WTC11 (cell line): ENCODE results near the gene ZNF17. TPM values are rescaled to one million over a fixed set of nuclear protein-coding genes. Genes with fewer than 3 reads are reported as not detected.

Source experiments
- ATAC-seq: fragments of 200-7000 bp; cut with Tn5 transposase; 2 replicates; pipeline ENCODE4 v1.10.0; 2021; ENCODE audit warnings: mild to moderate bottlenecking, moderate library complexity
- CTCF ChIA-PET: fragments of 300-600 bp; sonication (Branson Sonifier 250); formaldehyde crosslinking; loops from one replicate; lab custom pipeline; 2021; ENCODE audit warnings: antibody characterized with exemption; lab: Charles Lee
- POLR2A ChIA-PET: fragments of 350-600 bp; sonication (Branson Sonifier 250); formaldehyde crosslinking; loops from one replicate; lab custom pipeline; 2021; ENCODE audit warnings: antibody characterized with exemption; lab: Charles Lee
- DNase-seq: peaks from one replicate; pipeline ENCODE4 v3.0.0; 2021; ENCODE audit warnings: low spot score
- H3K27ac Mint-ChIP-seq: 2 replicates; pipeline ENCODE4 v1.8.0; 2021; ENCODE audit warnings: mixed read lengths
- H3K27me3 Mint-ChIP-seq: 2 replicates; pipeline ENCODE4 v1.8.0; 2021; ENCODE audit warnings: low read depth, mild to moderate bottlenecking, moderate library complexity, mixed read lengths
- H3K36me3 Mint-ChIP-seq: 2 replicates; pipeline ENCODE4 v1.8.0; 2021; ENCODE audit warnings: mixed read lengths
- H3K4me1 Mint-ChIP-seq: 2 replicates; pipeline ENCODE4 v1.8.0; 2022; ENCODE audit warnings: mixed read lengths
- H3K4me3 Mint-ChIP-seq: 2 replicates; pipeline ENCODE4 v1.8.0; 2021; ENCODE audit warnings: mild to moderate bottlenecking, moderate library complexity, mixed read lengths
- H3K9me3 Mint-ChIP-seq: 2 replicates; pipeline ENCODE4 v1.8.0; 2021; ENCODE audit warnings: mixed read lengths
- ATF1 ChIP-seq: sonication (generic); formaldehyde crosslinking; IDR thresholded peaks from 2 replicates; pipeline ENCODE4 v1.8.1; 2023; ENCODE audit warnings: mild to moderate bottlenecking, moderate library complexity, missing genetic modification reagents
- FOXK1 ChIP-seq: sonication (generic); formaldehyde crosslinking; IDR thresholded peaks from 2 replicates; pipeline ENCODE4 v1.8.0; 2022; ENCODE audit warnings: mild to moderate bottlenecking, moderate library complexity, missing genetic modification reagents
- GRHL2 ChIP-seq: fragments of 250-450 bp; sonication (Bioruptor Pico); IDR thresholded peaks from 2 replicates; pipeline ENCODE4 v1.8.0; 2022; ENCODE audit warnings: mild to moderate bottlenecking, moderate library complexity; ENCODE audit not compliant: insufficient replicate concordance, severe bottlenecking
- IRF2 ChIP-seq: sonication (generic); formaldehyde crosslinking; IDR thresholded peaks from 2 replicates; pipeline ENCODE4 v1.8.0; 2022; ENCODE audit warnings: low read depth, missing genetic modification reagents, borderline replicate concordance
- JAZF1 ChIP-seq: fragments of 250-450 bp; sonication (Bioruptor Pico); IDR thresholded peaks from 2 replicates; pipeline ENCODE4 v1.9.0; 2021; ENCODE audit warnings: moderate library complexity, mild to moderate bottlenecking, inconsistent platforms
- JUN ChIP-seq: sonication (generic); formaldehyde crosslinking; IDR thresholded peaks from 2 replicates; pipeline ENCODE4 v1.8.0; 2023; ENCODE audit warnings: mild to moderate bottlenecking, missing genetic modification reagents
- MXD4 ChIP-seq: fragments of 250-450 bp; sonication (Bioruptor Pico); IDR thresholded peaks from 2 replicates; pipeline ENCODE4 v1.8.0; 2021; ENCODE audit warnings: mild to moderate bottlenecking, moderate library complexity, borderline replicate concordance
- MYBL2 ChIP-seq: sonication (generic); formaldehyde crosslinking; IDR thresholded peaks from 2 replicates; pipeline ENCODE4 v1.8.1; 2023; ENCODE audit warnings: mild to moderate bottlenecking, moderate library complexity, missing genetic modification reagents
- NFE2L1 ChIP-seq: sonication (generic); formaldehyde crosslinking; IDR thresholded peaks from 2 replicates; pipeline ENCODE4 v1.8.1; 2023; ENCODE audit warnings: missing genetic modification reagents
- NFYB ChIP-seq: sonication (generic); formaldehyde crosslinking; conservative IDR thresholded peaks from 2 replicates; pipeline ENCODE4 v1.8.0; 2022; ENCODE audit warnings: low read depth, missing genetic modification reagents
- RELA ChIP-seq: sonication (generic); formaldehyde crosslinking; IDR thresholded peaks from 2 replicates; pipeline ENCODE4 v1.8.1; 2022; ENCODE audit warnings: missing genetic modification reagents, mild to moderate bottlenecking, borderline replicate concordance
- SMAD4 ChIP-seq: sonication (generic); formaldehyde crosslinking; IDR thresholded peaks from 2 replicates; pipeline ENCODE4 v1.8.0; 2022; ENCODE audit warnings: mild to moderate bottlenecking, missing genetic modification reagents
- TP53 ChIP-seq: sonication (generic); formaldehyde crosslinking; IDR thresholded peaks from 2 replicates; pipeline ENCODE4 v1.8.1; 2023; ENCODE audit warnings: mild to moderate bottlenecking, missing genetic modification reagents
- ZNF138 ChIP-seq: sonication (generic); formaldehyde crosslinking; conservative IDR thresholded peaks from 2 replicates; pipeline ENCODE4 v1.8.1; 2022; ENCODE audit warnings: mild to moderate bottlenecking, moderate library complexity, missing genetic modification reagents
- ZNF219 ChIP-seq: sonication (generic); formaldehyde crosslinking; IDR thresholded peaks from 2 replicates; pipeline ENCODE4 v1.8.0; 2023; ENCODE audit warnings: missing genetic modification reagents, mild to moderate bottlenecking, borderline replicate concordance
- ZNF232 ChIP-seq: sonication (generic); formaldehyde crosslinking; IDR thresholded peaks from 2 replicates; pipeline ENCODE4 v1.8.0; 2022; ENCODE audit warnings: mild to moderate bottlenecking, missing genetic modification reagents
- ZNF396 ChIP-seq: fragments of 250-450 bp; sonication (Bioruptor Pico); IDR thresholded peaks from 2 replicates; pipeline ENCODE4 v1.8.0; 2021; ENCODE audit warnings: mild to moderate bottlenecking, moderate library complexity, borderline replicate concordance
- ZNF423 ChIP-seq: fragments of 250-450 bp; sonication (Bioruptor Pico); IDR thresholded peaks from 2 replicates; pipeline ENCODE4 v2.1.2; 2022; ENCODE audit warnings: mild to moderate bottlenecking, moderate library complexity
- total RNA-seq: library from RNA; stranded (reverse); gene quantifications from 3 replicates; pipeline ENCODE4 v1.2.3, GENCODE V29; 2021
- TF ChIP-seq, protein P1 (sequence below): sonication (generic); formaldehyde crosslinking; IDR thresholded peaks from 2 replicates; pipeline ENCODE4 v1.8.1; 2023; ENCODE audit warnings: mild to moderate bottlenecking, missing genetic modification reagents
- TF ChIP-seq, protein P2 (sequence below): sonication (generic); formaldehyde crosslinking; IDR thresholded peaks from 2 replicates; pipeline ENCODE4 v1.8.0; 2023; ENCODE audit warnings: missing genetic modification reagents, mild to moderate bottlenecking, borderline replicate concordance
- TF ChIP-seq, protein P3 (sequence below): fragments of 250-450 bp; sonication (Bioruptor Pico); IDR thresholded peaks from 2 replicates; pipeline ENCODE4 v1.9.0; 2021; ENCODE audit warnings: mild to moderate bottlenecking
- TF ChIP-seq, protein P4 (sequence below): sonication (generic); formaldehyde crosslinking; IDR thresholded peaks from 2 replicates; pipeline ENCODE4 v1.8.1; 2023; ENCODE audit warnings: mild to moderate bottlenecking, missing genetic modification reagents

ZNF17 gene
- total RNA-seq, 1 experiment from 2014 or later, result 7.7 TPM

DNA sequence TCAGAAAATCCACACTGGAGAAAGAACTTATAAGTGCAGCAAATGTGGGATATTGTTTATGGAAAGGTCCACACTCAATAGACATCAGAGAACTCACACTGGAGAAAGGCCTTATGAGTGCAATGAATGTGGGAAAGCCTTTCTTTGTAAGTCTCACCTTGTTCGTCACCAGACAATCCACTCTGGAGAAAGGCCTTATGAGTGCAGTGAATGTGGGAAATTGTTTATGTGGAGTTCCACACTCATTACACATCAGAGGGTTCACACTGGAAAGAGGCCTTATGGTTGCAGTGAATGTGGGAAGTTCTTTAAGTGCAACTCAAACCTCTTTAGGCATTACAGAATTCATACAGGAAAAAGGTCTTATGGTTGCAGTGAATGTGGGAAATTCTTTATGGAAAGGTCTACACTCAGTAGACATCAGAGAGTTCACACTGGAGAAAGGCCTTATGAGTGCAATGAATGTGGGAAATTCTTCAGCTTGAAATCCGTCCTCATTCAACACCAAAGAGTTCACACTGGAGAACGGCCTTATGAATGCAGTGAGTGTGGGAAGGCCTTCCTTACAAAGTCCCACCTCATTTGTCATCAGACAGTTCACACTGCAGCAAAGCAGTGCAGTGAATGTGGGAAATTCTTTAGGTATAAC lies 33.3 kb upstream of the ZNF17 start:
- ATAC-seq (no peak), DNase-seq (no peak)
- CTCF ChIA-PET, result no interaction called here
- no peak overlapping the region for H3K27ac Mint-ChIP-seq
- no peak overlapping the region for H3K4me3 Mint-ChIP-seq
- TF ChIP-seq ZNF219 (CRISPR knock-in tag), result no peak
- TF ChIP-seq MYBL2 (CRISPR knock-in tag), result no peak
- no peak for TF ChIP-seq ZNF396 (CRISPR knock-in tag)
- TF ChIP-seq, protein P1, sequence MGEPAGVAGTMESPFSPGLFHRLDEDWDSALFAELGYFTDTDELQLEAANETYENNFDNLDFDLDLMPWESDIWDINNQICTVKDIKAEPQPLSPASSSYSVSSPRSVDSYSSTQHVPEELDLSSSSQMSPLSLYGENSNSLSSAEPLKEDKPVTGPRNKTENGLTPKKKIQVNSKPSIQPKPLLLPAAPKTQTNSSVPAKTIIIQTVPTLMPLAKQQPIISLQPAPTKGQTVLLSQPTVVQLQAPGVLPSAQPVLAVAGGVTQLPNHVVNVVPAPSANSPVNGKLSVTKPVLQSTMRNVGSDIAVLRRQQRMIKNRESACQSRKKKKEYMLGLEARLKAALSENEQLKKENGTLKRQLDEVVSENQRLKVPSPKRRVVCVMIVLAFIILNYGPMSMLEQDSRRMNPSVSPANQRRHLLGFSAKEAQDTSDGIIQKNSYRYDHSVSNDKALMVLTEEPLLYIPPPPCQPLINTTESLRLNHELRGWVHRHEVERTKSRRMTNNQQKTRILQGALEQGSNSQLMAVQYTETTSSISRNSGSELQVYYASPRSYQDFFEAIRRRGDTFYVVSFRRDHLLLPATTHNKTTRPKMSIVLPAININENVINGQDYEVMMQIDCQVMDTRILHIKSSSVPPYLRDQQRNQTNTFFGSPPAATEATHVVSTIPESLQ, result no peak
- no peak for TF ChIP-seq NFYB (CRISPR knock-in tag)
- TF ChIP-seq ZNF423 (CRISPR knock-in tag), result no peak
- no peak for TF ChIP-seq ZNF138 (CRISPR knock-in tag)
- TF ChIP-seq JAZF1 (CRISPR knock-in tag), result no peak
- TF ChIP-seq ZNF232, result no peak
- no peak for TF ChIP-seq RELA (CRISPR knock-in tag)
- peaks cover 3% of the 10 kb centered on the region; the same call in 1 of the 2 replicates for H3K27me3 Mint-ChIP-seq
- peaks cover 64% of the 10 kb centered on the region for H3K36me3 Mint-ChIP-seq
- H3K9me3 Mint-ChIP-seq, result peaks cover 63% of the 10 kb centered on the region
- no peaks in the 10 kb centered on the region for H3K4me1 Mint-ChIP-seq
- POLR2A ChIA-PET, result no interaction called here

DNA sequence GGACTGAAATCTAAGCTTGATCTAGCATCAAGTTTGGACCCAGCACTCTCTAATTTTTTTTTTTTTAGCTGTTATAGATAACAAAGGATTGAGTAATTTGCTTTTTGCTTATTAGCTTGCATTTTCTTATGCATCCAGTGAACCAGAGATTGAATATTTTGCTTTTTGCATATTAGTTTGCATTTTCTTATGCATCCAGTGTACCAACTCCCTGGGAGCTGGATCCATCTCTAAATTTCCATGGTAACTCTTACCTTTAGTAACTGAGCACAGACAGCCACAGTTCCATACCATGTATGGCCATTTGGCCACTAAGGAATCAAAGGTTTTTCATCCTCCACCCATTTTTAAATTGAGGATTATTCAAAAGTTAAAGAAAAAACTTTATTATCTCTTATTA lies 30.0 kb upstream of the ZNF17 start:
- POLR2A ChIA-PET, result no interaction called here
- ATAC-seq, result no peak
- Mint-ChIP-seq H3K4me3 (no peak overlapping the region), H3K4me1 (no peaks in the 10 kb centered on the region), H3K27ac (no peak overlapping the region), H3K36me3 (peaks cover 33% of the 10 kb centered on the region), H3K27me3 (peaks cover 4% of the 10 kb centered on the region; the same call in 1 of the 2 replicates), H3K9me3 (peaks cover 36% of the 10 kb centered on the region)
- CTCF ChIA-PET, result no interaction called here
- TF ChIP-seq, protein P2, sequence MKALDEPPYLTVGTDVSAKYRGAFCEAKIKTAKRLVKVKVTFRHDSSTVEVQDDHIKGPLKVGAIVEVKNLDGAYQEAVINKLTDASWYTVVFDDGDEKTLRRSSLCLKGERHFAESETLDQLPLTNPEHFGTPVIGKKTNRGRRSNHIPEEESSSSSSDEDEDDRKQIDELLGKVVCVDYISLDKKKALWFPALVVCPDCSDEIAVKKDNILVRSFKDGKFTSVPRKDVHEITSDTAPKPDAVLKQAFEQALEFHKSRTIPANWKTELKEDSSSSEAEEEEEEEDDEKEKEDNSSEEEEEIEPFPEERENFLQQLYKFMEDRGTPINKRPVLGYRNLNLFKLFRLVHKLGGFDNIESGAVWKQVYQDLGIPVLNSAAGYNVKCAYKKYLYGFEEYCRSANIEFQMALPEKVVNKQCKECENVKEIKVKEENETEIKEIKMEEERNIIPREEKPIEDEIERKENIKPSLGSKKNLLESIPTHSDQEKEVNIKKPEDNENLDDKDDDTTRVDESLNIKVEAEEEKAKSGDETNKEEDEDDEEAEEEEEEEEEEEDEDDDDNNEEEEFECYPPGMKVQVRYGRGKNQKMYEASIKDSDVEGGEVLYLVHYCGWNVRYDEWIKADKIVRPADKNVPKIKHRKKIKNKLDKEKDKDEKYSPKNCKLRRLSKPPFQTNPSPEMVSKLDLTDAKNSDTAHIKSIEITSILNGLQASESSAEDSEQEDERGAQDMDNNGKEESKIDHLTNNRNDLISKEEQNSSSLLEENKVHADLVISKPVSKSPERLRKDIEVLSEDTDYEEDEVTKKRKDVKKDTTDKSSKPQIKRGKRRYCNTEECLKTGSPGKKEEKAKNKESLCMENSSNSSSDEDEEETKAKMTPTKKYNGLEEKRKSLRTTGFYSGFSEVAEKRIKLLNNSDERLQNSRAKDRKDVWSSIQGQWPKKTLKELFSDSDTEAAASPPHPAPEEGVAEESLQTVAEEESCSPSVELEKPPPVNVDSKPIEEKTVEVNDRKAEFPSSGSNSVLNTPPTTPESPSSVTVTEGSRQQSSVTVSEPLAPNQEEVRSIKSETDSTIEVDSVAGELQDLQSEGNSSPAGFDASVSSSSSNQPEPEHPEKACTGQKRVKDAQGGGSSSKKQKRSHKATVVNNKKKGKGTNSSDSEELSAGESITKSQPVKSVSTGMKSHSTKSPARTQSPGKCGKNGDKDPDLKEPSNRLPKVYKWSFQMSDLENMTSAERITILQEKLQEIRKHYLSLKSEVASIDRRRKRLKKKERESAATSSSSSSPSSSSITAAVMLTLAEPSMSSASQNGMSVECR (CRISPR knock-in tag), result no peak
- no peak for TF ChIP-seq TP53 (CRISPR knock-in tag)
- TF ChIP-seq ATF1 (CRISPR knock-in tag), result no peak
- TF ChIP-seq FOXK1 (CRISPR knock-in tag), result no peak
- TF ChIP-seq ZNF232, result no peak
- no peak for TF ChIP-seq NFE2L1 (CRISPR knock-in tag)
- no peak for TF ChIP-seq NFYB (CRISPR knock-in tag)
- DNase-seq, result no peak

DNA sequence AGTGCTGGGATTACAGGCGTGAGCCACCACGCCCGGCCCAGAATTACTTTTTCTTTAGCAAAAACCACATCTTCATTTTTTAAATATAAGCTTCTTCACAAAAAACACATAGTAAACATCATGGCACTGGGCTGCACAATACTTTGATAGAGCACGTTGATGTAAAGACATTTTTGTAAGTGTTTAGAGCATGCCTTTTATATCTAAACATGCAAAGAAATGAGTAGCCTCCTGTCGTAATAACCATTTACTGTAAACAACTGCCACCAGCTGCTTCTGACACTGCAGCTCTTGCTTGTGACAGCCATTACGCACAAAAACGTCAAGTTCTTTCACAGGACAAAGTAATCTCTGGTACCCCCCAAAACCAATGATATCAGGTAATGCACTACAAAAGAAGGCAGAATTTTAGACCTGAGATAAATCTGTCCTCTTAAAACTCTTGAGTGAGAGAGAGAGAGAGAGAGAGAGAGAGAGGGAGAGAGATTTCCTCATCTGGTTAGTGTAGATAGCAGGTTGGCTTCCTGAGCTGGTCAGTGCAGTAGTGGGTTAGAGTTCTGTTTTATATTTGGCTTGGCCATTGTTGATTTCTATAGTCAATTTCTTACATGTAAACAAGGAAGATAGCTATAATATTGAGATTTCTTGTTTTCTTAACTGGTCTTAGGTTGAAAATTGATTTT lies 28.0 kb upstream of the ZNF17 start:
- peaks cover 16% of the 10 kb centered on the region for H3K27me3 Mint-ChIP-seq
- peaks cover 19% of the 10 kb centered on the region for H3K9me3 Mint-ChIP-seq
- DNase-seq, result no peak
- no peak for ATAC-seq
- CTCF ChIA-PET, result interaction anchor here (0.7 kb wide), 1 partner anchor 771 kb away, joined by 3 read pairs; no protein-coding TSS in a partner anchor
- POLR2A ChIA-PET, result no interaction called here
- no peaks in the 10 kb centered on the region for H3K4me1 Mint-ChIP-seq
- no peak overlapping the region for H3K27ac Mint-ChIP-seq
- no peak overlapping the region for H3K4me3 Mint-ChIP-seq
- peaks cover 14% of the 10 kb centered on the region for H3K36me3 Mint-ChIP-seq
- TF ChIP-seq, protein P1, result no peak
- TF ChIP-seq IRF2 (CRISPR knock-in tag) (no peak), SMAD4 (CRISPR knock-in tag) (no peak), JUN (CRISPR knock-in tag) (no peak), MXD4 (CRISPR knock-in tag) (no peak), GRHL2 (CRISPR knock-in tag) (no peak)
- TF ChIP-seq, protein P3, sequence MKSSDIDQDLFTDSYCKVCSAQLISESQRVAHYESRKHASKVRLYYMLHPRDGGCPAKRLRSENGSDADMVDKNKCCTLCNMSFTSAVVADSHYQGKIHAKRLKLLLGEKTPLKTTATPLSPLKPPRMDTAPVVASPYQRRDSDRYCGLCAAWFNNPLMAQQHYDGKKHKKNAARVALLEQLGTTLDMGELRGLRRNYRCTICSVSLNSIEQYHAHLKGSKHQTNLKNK, result no peak
- TF ChIP-seq, protein P4, sequence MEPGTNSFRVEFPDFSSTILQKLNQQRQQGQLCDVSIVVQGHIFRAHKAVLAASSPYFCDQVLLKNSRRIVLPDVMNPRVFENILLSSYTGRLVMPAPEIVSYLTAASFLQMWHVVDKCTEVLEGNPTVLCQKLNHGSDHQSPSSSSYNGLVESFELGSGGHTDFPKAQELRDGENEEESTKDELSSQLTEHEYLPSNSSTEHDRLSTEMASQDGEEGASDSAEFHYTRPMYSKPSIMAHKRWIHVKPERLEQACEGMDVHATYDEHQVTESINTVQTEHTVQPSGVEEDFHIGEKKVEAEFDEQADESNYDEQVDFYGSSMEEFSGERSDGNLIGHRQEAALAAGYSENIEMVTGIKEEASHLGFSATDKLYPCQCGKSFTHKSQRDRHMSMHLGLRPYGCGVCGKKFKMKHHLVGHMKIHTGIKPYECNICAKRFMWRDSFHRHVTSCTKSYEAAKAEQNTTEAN (CRISPR knock-in tag), result no peak
